Colonic mucosa (tissue), 4 donors: ENCODE data around the gene BMP5. TPM values are rescaled to one million over a fixed set of nuclear protein-coding genes. Genes with fewer than 3 reads are reported as not detected.

Experiments
- DNase-seq: peaks from one replicate; pipeline ENCODE4 v3.0.0-alpha.2; 2020
- H3K27ac ChIP-seq: fragments of 200-600 bp; one replicate; pipeline ENCODE4 v1.8.0; 2021
- H3K27me3 ChIP-seq: fragments of 200-600 bp; one replicate; pipeline ENCODE4 v1.8.0; 2021
- H3K36me3 ChIP-seq: fragments of 200-600 bp; one replicate; pipeline ENCODE4 v1.8.0; 2021
- H3K4me1 ChIP-seq: fragments of 200-600 bp; one replicate; pipeline ENCODE4 v1.8.0; 2021; ENCODE audit warnings: mild to moderate bottlenecking
- H3K4me3 ChIP-seq: fragments of 200-600 bp; one replicate; pipeline ENCODE4 v1.8.0; 2021
- H3K9ac ChIP-seq, 2 donors: one replicate each; pipeline ENCODE4 v1.7.0; 2013; ENCODE audit warnings: control low read depth in 2 of 2, low read depth in 2 of 2, low read length in 2 of 2
- H3K9me3 ChIP-seq: fragments of 200-600 bp; one replicate; pipeline ENCODE4 v1.8.0; 2021
- CTCF ChIP-seq: fragments of 200-600 bp; IDR thresholded peaks from one replicate; pipeline ENCODE4 v1.8.0; 2022; ENCODE audit warnings: antibody characterized with exemption, mild to moderate bottlenecking
- intact Hi-C: fragments of 100-400 bp; cut with DNase I; formaldehyde crosslinking; loops from one replicate; pipeline ENCODE4 v1.14.1; 2022
- total RNA-seq, 2 donors: library from RNA; stranded (reverse); fragmentation: NEBNext Ultra II Directional in 1 of 2; extraction: Animal tissue kit (Norgen Biotek cat#: 25700) in 1 of 2; gene quantifications; one replicate each; pipeline ENCODE4 v1.2.1, GENCODE V29; 2021
- donor health status: healthy.
- donor health status: DM: no; HTN: no; CAD: no.
- donor health status: DM: no; HTN: no; CAD: no.

The BMP5 gene
- total RNA-seq, 2 donors from 2014 or later: 2.4 to 3.2 TPM

GRCh38 chr6:55756531-55757031 is 118.8 kb downstream of the BMP5 start:
- H3K27ac ChIP-seq: no peak overlapping the region
- H3K4me1 ChIP-seq: no peaks in the 10 kb centered on the region
- H3K4me3 ChIP-seq: no peak overlapping the region
- intact Hi-C loops: no loop called here
- no peak overlapping the region for H3K9ac ChIP-seq
- no peak for TF ChIP-seq CTCF
- no peaks in the 10 kb centered on the region for H3K9me3 ChIP-seq
- H3K27me3 ChIP-seq: no peaks in the 10 kb centered on the region
- no peaks in the 10 kb centered on the region for H3K36me3 ChIP-seq
- DNase-seq: no peak

- H3K4me1 ChIP-seq: no peaks in the 10 kb centered on the region
- TF ChIP-seq CTCF: no peak
- intact Hi-C loops: no loop called here
- H3K27ac ChIP-seq: no peak overlapping the region
- no peaks in the 10 kb centered on the region for H3K36me3 ChIP-seq
- no peak overlapping the region for H3K4me3 ChIP-seq
- no peaks in the 10 kb centered on the region for H3K27me3 ChIP-seq
- no peak overlapping the region for H3K9ac ChIP-seq
- no peaks in the 10 kb centered on the region for H3K9me3 ChIP-seq
- DNase-seq: no peak
These were observed 126.5 kb downstream of the BMP5 start for GRCh38 chr6:55748880-55749279.

GRCh38 chr6:55746473-55746872 is 128.9 kb downstream of the BMP5 start:
- TF ChIP-seq CTCF: no peak
- Histone ChIP-seq H3K27me3 (no peaks in the 10 kb centered on the region), H3K4me1 (no peaks in the 10 kb centered on the region), H3K27ac (no peak overlapping the region), H3K9ac (no peak overlapping the region), H3K9me3 (no peaks in the 10 kb centered on the region), H3K36me3 (no peaks in the 10 kb centered on the region), H3K4me3 (no peak overlapping the region)
- no peak for DNase-seq
- intact Hi-C loops: no loop called here

GRCh38 chr6:55734256-55734655 is 141.1 kb downstream of the BMP5 start:
- Histone ChIP-seq H3K9me3 (no peaks in the 10 kb centered on the region), H3K4me3 (no peak overlapping the region), H3K36me3 (no peaks in the 10 kb centered on the region), H3K27me3 (no peaks in the 10 kb centered on the region), H3K4me1 (no peaks in the 10 kb centered on the region), H3K27ac (no peak overlapping the region), H3K9ac (no peak overlapping the region)
- DNase-seq: no peak
- intact Hi-C loops: no loop called here
- TF ChIP-seq CTCF: no peak

GRCh38 chr6:55729665-55730064 is 145.7 kb downstream of the BMP5 start:
- H3K4me1 ChIP-seq: no peaks in the 10 kb centered on the region
- DNase-seq: no peak
- intact Hi-C loops: no loop called here
- H3K36me3 ChIP-seq: no peaks in the 10 kb centered on the region
- no peak overlapping the region for H3K9ac ChIP-seq
- no peak for TF ChIP-seq CTCF
- H3K9me3 ChIP-seq: no peaks in the 10 kb centered on the region
- H3K4me3 ChIP-seq: no peak overlapping the region
- no peaks in the 10 kb centered on the region for H3K27me3 ChIP-seq
- H3K27ac ChIP-seq: no peak overlapping the region

GRCh38 chr6:55726144-55726543 is 149.2 kb downstream of the BMP5 start:
- no peaks in the 10 kb centered on the region for H3K9me3 ChIP-seq
- no peak overlapping the region for H3K27ac ChIP-seq
- no peak for TF ChIP-seq CTCF
- no peaks in the 10 kb centered on the region for H3K36me3 ChIP-seq
- DNase-seq: no peak
- no peak overlapping the region for H3K4me3 ChIP-seq
- H3K27me3 ChIP-seq: no peaks in the 10 kb centered on the region
- H3K4me1 ChIP-seq: no peaks in the 10 kb centered on the region
- intact Hi-C loops: no loop called here
- H3K9ac ChIP-seq: no peak overlapping the region
